ENCODE data around the gene MYO1E.
A peak's percentile ranks its signal among the peaks of the same experiment; 100 is the strongest.

The MYO1E gene

GRCh38 chr15:59373215-59373614 is 544 bp upstream of the MYO1E start:
- no peak for TF ChIP-seq CTCF (IDR thresholded peaks at IDR 0.05; ENCODE audit: low read depth, low read length, missing control alignments)
- no peak for DNase-seq (ENCODE audit: extremely low read depth, low read depth)
- peak overlapping the region; percentile 93 for H3K4me3 ChIP-seq (replicated peaks; ENCODE audit: low read depth, low read length)

- peak overlapping the region; percentile 93 for H3K4me3 ChIP-seq (replicated peaks; ENCODE audit: low read depth, low read length)
- no peak for DNase-seq (ENCODE audit: extremely low read depth, low read depth)
- TF ChIP-seq CTCF (IDR thresholded peaks at IDR 0.05; ENCODE audit: low read depth, low read length, missing control alignments) = no peak
Measured at GRCh38 chr15:59371458-59372351, 966 bp downstream of the MYO1E start.

- TF ChIP-seq CTCF (IDR thresholded peaks at IDR 0.05; ENCODE audit: low read depth, low read length, missing control alignments) = no peak
- H3K4me3 ChIP-seq (replicated peaks; ENCODE audit: low read depth, low read length) = no peak overlapping the region
- no peak for DNase-seq (ENCODE audit: extremely low read depth, low read depth)
Measured at GRCh38 chr15:59369597-59369996, 3.1 kb downstream of the MYO1E start.

- TF ChIP-seq CTCF (IDR thresholded peaks at IDR 0.05; ENCODE audit: low read depth, low read length, missing control alignments) = no peak
- no peak for DNase-seq (ENCODE audit: extremely low read depth, low read depth)
Measured at GRCh38 chr15:59367022-59367451, 5.6 kb downstream of the MYO1E start.

GRCh38 chr15:59366333-59367021 is 6.2 kb downstream of the MYO1E start:
- no peak for TF ChIP-seq CTCF (IDR thresholded peaks at IDR 0.05; ENCODE audit: low read depth, low read length, missing control alignments)
- no peak overlapping the region for H3K4me3 ChIP-seq (replicated peaks; ENCODE audit: low read depth, low read length)
- DNase-seq (ENCODE audit: extremely low read depth, low read depth) = no peak

More at GRCh38 chr15:59367022-59367451, 5.6 kb downstream of the MYO1E start:
- no peak overlapping the region for H3K4me3 ChIP-seq (replicated peaks; ENCODE audit: low read depth, low read length)

GRCh38 chr15:59364248-59364647 is 8.4 kb downstream of the MYO1E start:
- no peak for DNase-seq (ENCODE audit: extremely low read depth, low read depth)
- TF ChIP-seq CTCF (IDR thresholded peaks at IDR 0.05; ENCODE audit: low read depth, low read length, missing control alignments) = no peak
- no peak overlapping the region for H3K4me3 ChIP-seq (replicated peaks; ENCODE audit: low read depth, low read length)
